Epithelial cell of alveolus of lung (primary cell): ENCODE results near the gene CCL14. TPM values are rescaled to one million over a fixed set of nuclear protein-coding genes. Genes with fewer than 3 reads are reported as not detected.

Experiments
- total RNA-seq: library from RNA; depleted of rRNA; stranded (reverse); fragments of >200 nt; gene quantifications from 2 replicates; pipeline ENCODE4 v1.2.1, GENCODE V29; 2015

The CCL14 gene
- total RNA-seq: not detected in 2 replicates

GRCh38 chr17:35986643-35987042 lies at the start of gene CCL14:
Gene CCL14 (minus strand): TSS chr17:35986729. CDS start chr17:35986649, 80 bp downstream.

DNA sequence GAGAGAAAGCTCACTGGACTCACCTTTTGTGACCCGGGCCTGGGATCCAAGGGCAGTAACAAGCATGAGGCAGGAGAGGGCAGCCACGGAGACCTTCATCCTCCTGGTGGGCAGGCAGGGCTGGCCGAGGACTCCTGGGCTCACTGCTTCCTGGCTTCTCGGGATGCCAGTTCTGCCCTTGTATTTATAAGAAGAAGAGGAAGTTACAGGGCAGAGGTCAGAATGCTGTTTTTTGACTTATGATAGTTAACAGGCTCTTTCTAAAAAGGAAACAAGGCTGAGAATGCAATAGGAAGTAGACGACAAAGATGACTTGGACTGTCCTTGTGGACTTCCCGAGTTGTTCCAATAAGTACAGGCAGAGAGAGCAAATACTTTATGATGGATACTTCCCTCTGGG lies 31.3 kb upstream of the CCL14 start, which contains the start of gene CCL23:
Gene CCL23 (minus strand): TSS at position 174 of the 400 bp plus-strand sequence. CDS start 75 bp downstream, at position 99.

GRCh38 chr17:36001110-36001771 lies 14.7 kb upstream of the CCL14 start, which contains the start of gene CCL15:
Gene CCL15 (minus strand): TSS chr17:36001553. CDS start chr17:36001492, 61 bp downstream.

DNA sequence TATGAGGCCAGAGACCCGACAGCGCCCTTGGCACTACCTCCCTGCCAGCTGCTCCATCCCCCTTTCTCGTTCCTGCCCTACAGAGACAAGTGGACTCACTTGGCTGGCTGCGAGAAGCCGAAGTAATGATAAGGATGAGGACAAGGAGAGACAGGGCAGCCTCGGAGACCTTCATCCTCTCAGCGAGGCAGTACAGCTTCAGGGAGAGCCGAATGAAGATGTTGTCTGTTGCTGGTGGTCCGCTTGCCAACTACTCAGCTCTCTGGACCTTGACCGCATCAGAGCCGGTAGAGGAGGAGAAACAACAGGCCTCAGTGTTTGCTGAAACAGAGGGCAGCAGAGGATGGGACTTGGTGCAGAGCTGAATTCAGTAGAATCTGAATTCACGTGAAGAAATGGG lies 5.3 kb downstream of the CCL14 start, which contains the start of gene CCL16:
Gene CCL16 (minus strand): TSS at position 252 of the 400 bp plus-strand sequence. CDS start 77 bp downstream, at position 175.

DNA sequence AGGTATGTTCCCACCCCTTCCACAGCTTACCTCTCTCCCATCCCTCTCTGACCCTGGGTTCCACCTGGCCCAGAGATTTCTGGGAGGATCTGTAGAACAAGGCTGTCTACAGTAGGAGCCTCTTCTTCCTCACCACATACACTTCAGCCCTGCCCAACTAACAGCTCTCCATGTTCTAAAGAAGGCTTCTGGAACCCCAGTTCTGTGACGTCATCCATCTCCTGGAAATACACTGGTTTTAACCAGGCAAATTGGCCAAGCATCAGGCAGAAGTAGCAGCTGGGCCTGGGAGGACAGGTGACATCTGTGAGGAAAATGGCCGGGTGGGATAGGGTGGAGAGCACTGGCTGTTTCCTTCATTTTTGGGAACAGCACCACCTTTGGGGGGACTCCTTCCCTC lies 43.0 kb downstream of the CCL14 start, which contains the start of gene LYZL6:
Gene LYZL6 (minus strand): TSS at position 177 of the 400 bp plus-strand sequence. CDS start 4,357 bp downstream, outside the sequence.

Other genes starting within 250 kb of the CCL14 start
- not detected in 2 replicates for gene GAS2L2, start 233.5 kb downstream of the CCL14 start, total RNA-seq
- not detected in 2 replicates for gene C17orf50, start 225.8 kb downstream of the CCL14 start, total RNA-seq
- 0.13 TPM in 1 of 2 replicates, not detected in the other for gene MMP28, start 191.1 kb downstream of the CCL14 start, total RNA-seq
- 25.0 and 40.4 TPM in 2 replicates for gene TAF15, start 177.2 kb downstream of the CCL14 start, total RNA-seq
- not detected in 2 replicates for gene HEATR9, start 117.8 kb downstream of the CCL14 start, total RNA-seq
- gene CCL5, start 106.4 kb downstream of the CCL14 start, total RNA-seq: 0.52 TPM in 1 of 2 replicates, not detected in the other
- 0.13 and 0.80 TPM in 2 replicates for gene RDM1, start 56.0 kb downstream of the CCL14 start, total RNA-seq
- not detected in 2 replicates for gene LYZL6, start 43.0 kb downstream of the CCL14 start, total RNA-seq
- not detected in 2 replicates for gene CCL16, start 5.2 kb downstream of the CCL14 start, total RNA-seq
- not detected in 2 replicates for gene CCL15, start 14.8 kb upstream of the CCL14 start, total RNA-seq
- not detected in 2 replicates for gene CCL23, start 31.2 kb upstream of the CCL14 start, total RNA-seq
- gene CCL18, start 77.5 kb upstream of the CCL14 start, total RNA-seq: not detected in 2 replicates
- not detected in 2 replicates for gene CCL3, start 103.4 kb upstream of the CCL14 start, total RNA-seq
- not detected in 2 replicates for gene CCL4, start 117.1 kb upstream of the CCL14 start, total RNA-seq
- gene TBC1D3B, start 189.9 kb upstream of the CCL14 start, total RNA-seq: 1.9 TPM in 1 of 2 replicates, not detected in the other
- not detected in 2 replicates for gene CCL3L1, start 210.0 kb upstream of the CCL14 start, total RNA-seq
- gene CCL4L2, start 224.3 kb upstream of the CCL14 start, total RNA-seq: not detected in 2 replicates